Measurements from ENCODE around the gene HOXD12.
A peak's percentile ranks its signal among the peaks of the same experiment; 100 is the strongest.

The HOXD12 gene

GRCh38 chr2:176139661-176140512, 40.3 kb downstream of the HOXD12 start:
- H3K27me3 ChIP-seq = peaks cover 0 to 16% of the 10 kb centered on the region in 2 donors
- DNase-seq = no peak
- intact Hi-C loops (cut with DNase I; ENCODE audit: low total_unique reads) = loop anchor here (2.0 to 5.0 kb wide), 3 partner anchors 315 to 497 kb away; no protein-coding TSS in a partner anchor
- H3K36me3 ChIP-seq = no peaks in the 10 kb centered on the region
- peak overlapping the region; percentile 57 to 60 for H3K27ac ChIP-seq
- TF ChIP-seq CTCF (IDR thresholded peaks at IDR 0.05) = no peak
- H3K4me3 ChIP-seq = peak overlapping the region; percentile 48 to 57
- no peaks in the 10 kb centered on the region for H3K9me3 ChIP-seq
- H3K4me1 ChIP-seq = peaks cover 0 to 39% (median 22%) of the 10 kb centered on the region in 4 donors

GRCh38 chr2:176140513-176141317, 41.1 kb downstream of the HOXD12 start:
- H3K4me1 ChIP-seq = peaks cover 0 to 34% (median 19%) of the 10 kb centered on the region in 4 donors
- peak overlapping the region; percentile 57 to 60 for H3K27ac ChIP-seq
- no peaks in the 10 kb centered on the region for H3K9me3 ChIP-seq
- intact Hi-C loops (cut with DNase I; ENCODE audit: low total_unique reads) = loop anchor here (2.0 to 5.0 kb wide), 3 partner anchors 314 to 497 kb away; no protein-coding TSS in a partner anchor
- DNase-seq = peak; percentile 51 to 85
- peak; percentile 94 to 95 for TF ChIP-seq CTCF (IDR thresholded peaks at IDR 0.05)
- no peaks in the 10 kb centered on the region for H3K36me3 ChIP-seq
- H3K4me3 ChIP-seq = peak overlapping the region; percentile 48 to 57
- peaks cover 0 to 19% of the 10 kb centered on the region in 2 donors for H3K27me3 ChIP-seq

- Histone ChIP-seq H3K4me1 (peaks cover 0 to 21% (median 10%) of the 10 kb centered on the region in 4 donors), H3K27me3 (peaks cover 0 to 12% of the 10 kb centered on the region in 2 donors), H3K36me3 (no peaks in the 10 kb centered on the region), H3K4me3 (no peak overlapping the region), H3K9me3 (no peaks in the 10 kb centered on the region), H3K27ac (no peak overlapping the region)
- DNase-seq = no peak
- intact Hi-C loops (cut with DNase I; ENCODE audit: low total_unique reads) = loop anchor here (5.0 kb wide), 1 partner anchor 495 kb away; no protein-coding TSS in a partner anchor
- TF ChIP-seq CTCF (IDR thresholded peaks at IDR 0.05) = no peak
Measured at GRCh38 chr2:176142281-176142680, 42.7 kb downstream of the HOXD12 start.

- no peak overlapping the region for H3K27ac ChIP-seq
- H3K27me3 ChIP-seq = peaks cover 0 to 33% of the 10 kb centered on the region in 2 donors
- no peak for TF ChIP-seq CTCF (IDR thresholded peaks at IDR 0.05)
- H3K9me3 ChIP-seq = no peaks in the 10 kb centered on the region
- intact Hi-C loops (cut with DNase I; ENCODE audit: low total_unique reads) = no loop called here
- H3K4me1 ChIP-seq = peaks cover 0 to 8% (median 4%) of the 10 kb centered on the region in 4 donors
- no peak for DNase-seq
- peaks cover 0 to 6% (median 0%) of the 10 kb centered on the region in 3 donors for H3K36me3 ChIP-seq
- H3K4me3 ChIP-seq = no peak overlapping the region
Measured at GRCh38 chr2:176145085-176145969, 45.7 kb downstream of the HOXD12 start.

GRCh38 chr2:176146101-176146500, 46.5 kb downstream of the HOXD12 start:
- H3K27me3 ChIP-seq = peaks cover 0 to 40% of the 10 kb centered on the region in 2 donors
- TF ChIP-seq CTCF (IDR thresholded peaks at IDR 0.05) = no peak
- H3K36me3 ChIP-seq = peaks cover 0 to 6% (median 0%) of the 10 kb centered on the region in 3 donors
- H3K9me3 ChIP-seq = no peaks in the 10 kb centered on the region
- DNase-seq = no peak
- no peak overlapping the region for H3K27ac ChIP-seq
- intact Hi-C loops (cut with DNase I; ENCODE audit: low total_unique reads) = no loop called here
- no peak overlapping the region for H3K4me3 ChIP-seq
- H3K4me1 ChIP-seq = peaks cover 0 to under 1% (median 0%) of the 10 kb centered on the region in 4 donors

Data from tibial artery (tissue), 4 donors.